GM12873 (cell line): ENCODE data around the gene TOGARAM1.

Experiments used
- CTCF ChIP-seq: IDR thresholded peaks from 2 replicates; pipeline ENCODE4 v1.5.1; 2012; ENCODE audit warnings: low read depth, mild to moderate bottlenecking, moderate library complexity, low read length, control low read depth; ENCODE audit not compliant: insufficient read depth; ENCODE audit errors: missing control alignments

Gene TOGARAM1

DNA sequence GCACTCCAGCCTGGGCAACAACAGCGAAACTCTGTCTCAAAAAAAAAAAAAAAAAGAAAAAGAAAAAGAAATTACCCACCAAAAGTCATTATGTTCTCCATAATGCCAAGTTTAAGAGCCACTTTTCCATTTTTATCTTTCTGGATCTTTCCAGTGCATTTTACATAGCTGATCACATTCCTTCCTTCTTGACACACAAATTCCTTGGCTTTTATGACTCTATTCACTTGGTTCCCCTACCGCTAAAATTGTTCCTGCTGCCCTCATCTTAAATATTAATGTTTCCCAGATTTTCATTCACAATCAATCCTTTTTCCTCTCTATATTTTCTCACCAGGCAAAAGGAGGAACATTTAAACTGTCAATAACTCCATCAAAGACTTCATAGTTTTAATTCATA is 20.4 kb upstream of the TOGARAM1 start:
- TF ChIP-seq CTCF: no peak

DNA sequence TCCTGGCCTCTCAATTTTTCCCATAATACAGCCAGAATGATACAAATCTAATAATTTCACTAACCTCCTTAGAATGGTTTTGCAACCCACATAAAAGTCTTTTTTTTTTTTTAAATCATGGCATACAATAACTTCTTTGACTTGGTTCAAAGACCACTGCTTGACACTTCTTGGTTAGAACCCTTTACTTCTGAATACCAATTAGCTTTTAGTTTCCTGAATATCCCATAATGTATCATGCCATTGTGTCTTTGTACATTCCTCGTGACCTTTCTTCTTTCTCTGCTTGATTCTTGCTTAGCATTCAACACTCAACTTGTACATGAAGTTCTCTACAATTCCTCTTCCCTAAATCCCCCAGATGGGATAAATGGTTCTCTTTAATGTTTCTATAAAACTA is 19.6 kb upstream of the TOGARAM1 start:
- no peak for TF ChIP-seq CTCF

DNA sequence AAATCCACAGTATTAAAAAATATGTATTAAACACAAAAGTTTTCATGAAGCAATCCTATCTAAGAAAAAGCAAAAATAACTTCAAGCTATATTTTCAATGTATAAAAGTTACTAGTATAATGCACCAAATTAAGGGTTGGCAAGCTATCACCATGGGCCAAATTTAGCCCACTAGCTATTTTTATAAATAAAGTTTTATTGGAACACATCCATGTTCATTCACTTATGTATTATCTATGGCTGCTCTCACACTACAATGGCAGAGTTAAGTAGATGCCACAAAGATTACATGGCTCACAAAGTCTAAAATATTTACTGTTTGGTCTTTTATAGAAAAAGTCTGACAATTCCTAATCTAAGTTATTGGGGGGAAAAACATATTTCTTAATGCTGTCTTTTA is 17.9 kb upstream of the TOGARAM1 start:
- no peak for TF ChIP-seq CTCF

DNA sequence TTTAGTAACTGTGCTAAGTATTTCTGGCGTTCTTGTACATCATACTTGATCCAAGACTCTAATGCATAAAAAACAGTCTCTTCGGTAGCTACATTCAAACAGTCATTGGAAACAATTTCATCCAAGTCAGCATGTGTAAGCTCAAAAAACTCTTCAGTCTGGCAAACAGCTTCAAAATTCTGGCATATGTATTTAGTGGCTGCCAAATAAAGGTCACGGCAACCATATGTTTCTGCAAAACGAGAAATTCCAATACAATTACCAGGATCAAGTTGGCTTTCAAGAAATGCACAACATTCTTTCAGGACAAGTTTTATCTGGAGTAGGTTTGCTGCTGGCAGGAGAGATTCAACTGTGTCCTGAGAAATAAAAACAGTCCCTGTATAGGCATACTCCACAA is 16.7 kb upstream of the TOGARAM1 start:
- no peak for TF ChIP-seq CTCF

- no peak for TF ChIP-seq CTCF
Observed at GRCh38 chr14:44951051-44951450, 10.9 kb upstream of the TOGARAM1 start.

DNA sequence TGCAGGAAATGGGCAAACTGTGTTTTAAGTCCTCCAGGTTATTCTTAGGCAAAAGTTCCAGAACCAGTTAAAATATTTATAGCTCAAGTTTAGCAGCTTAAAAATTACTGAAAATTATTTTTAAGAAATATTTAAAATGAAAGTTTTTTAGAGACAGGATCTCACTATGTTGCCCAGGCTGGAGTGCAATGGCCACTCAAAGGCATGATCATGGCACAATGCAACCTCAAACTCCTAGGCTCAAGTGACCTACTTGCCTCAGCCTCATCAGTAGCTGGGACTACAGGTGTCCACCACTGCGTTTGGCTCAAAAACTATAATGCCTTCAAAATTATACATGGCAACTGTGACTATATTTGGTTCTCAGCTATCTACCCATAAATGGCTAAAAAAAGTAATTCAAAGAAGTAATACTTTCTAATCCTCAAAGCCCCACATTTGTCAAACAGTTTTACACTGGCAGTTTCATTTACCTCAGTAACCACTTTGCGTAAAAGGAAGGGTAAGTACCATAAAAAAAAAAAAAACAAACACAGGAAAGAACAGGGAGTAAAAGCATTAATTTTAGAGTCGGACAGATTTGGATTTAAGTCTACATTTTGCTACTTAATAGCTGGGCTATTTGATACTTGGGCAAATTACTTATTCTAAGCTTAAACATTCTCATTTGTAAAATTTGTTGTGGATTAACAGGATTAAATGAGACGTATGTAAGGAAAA is 9.4 kb upstream of the TOGARAM1 start:
- no peak for TF ChIP-seq CTCF

DNA sequence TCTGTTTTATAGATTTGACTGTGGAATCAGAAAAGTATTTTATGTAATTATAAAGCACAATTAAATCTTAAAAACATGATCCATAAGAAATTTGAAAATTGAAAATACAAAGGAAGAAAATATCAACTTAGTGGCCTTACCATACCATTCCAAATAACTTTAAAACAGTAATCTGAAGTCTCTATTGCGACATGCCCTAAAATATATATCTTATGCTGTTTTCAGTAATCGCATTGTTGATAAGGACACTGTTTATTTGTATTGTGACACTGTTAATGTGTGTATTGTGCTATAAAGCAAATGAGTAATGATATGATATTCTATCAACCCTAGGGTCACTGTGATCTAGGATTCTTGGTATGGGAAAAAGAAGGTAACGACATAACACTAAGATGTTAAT is 7.2 kb upstream of the TOGARAM1 start:
- TF ChIP-seq CTCF: no peak
